Measurements from ENCODE around the gene PIGL. TPM values are rescaled to one million over a fixed set of nuclear protein-coding genes. Genes with fewer than 3 reads are reported as not detected.

PIGL gene
- total RNA-seq, 2 donors from 2014 or later: 52.1 to 124 TPM

DNA sequence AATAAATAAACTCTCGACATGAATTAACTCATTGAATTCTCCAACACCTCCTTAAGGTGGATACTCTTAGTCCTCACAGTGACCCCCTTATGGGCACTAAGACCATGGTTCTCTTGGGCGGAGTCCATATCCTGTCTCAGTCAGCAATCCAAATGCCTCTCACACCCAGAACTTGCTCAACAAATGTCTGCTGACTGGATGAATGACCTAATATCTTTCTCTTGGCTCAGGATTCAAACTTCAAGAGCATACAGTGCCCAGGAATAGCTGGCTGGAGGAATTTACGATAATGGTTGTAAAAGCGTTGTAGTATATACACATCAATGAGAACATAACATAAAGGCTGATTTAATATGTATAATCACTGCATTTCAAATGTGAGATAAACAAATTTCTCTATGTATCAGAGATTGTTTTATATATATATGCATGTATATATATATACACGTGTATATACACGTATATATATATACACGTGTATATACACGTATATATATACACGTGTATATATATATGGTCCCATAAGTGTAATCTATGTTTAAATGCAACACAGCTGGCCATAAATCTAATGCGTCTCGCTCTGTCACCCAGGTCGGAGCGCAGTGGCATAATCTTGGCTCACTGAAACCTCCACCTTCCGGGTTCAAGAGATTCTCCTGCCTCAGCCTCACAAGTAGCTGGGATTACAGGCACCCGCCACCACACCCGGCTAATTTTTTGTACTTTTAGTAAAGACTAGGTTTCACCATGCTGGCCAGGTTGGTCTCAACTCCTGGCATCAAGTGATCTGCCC lies 157.3 kb downstream of the PIGL start:
- peak; percentile 31 for DNase-seq (ENCODE audit: low spot score)
- H3K36me3 ChIP-seq: no peaks in the 10 kb centered on the region
- H3K27me3 ChIP-seq (replicated peaks; ENCODE audit: insufficient read depth): no peaks in the 10 kb centered on the region
- H3K9me3 ChIP-seq: no peaks in the 10 kb centered on the region
- TF ChIP-seq, protein P1, sequence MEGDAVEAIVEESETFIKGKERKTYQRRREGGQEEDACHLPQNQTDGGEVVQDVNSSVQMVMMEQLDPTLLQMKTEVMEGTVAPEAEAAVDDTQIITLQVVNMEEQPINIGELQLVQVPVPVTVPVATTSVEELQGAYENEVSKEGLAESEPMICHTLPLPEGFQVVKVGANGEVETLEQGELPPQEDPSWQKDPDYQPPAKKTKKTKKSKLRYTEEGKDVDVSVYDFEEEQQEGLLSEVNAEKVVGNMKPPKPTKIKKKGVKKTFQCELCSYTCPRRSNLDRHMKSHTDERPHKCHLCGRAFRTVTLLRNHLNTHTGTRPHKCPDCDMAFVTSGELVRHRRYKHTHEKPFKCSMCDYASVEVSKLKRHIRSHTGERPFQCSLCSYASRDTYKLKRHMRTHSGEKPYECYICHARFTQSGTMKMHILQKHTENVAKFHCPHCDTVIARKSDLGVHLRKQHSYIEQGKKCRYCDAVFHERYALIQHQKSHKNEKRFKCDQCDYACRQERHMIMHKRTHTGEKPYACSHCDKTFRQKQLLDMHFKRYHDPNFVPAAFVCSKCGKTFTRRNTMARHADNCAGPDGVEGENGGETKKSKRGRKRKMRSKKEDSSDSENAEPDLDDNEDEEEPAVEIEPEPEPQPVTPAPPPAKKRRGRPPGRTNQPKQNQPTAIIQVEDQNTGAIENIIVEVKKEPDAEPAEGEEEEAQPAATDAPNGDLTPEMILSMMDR (IDR thresholded peaks at IDR 0.05): no peak
- ATAC-seq (ENCODE audit: insufficient number of reproducible peaks, low FRiP score, low read depth): peak; percentile 95
- H3K4me1 ChIP-seq (ENCODE audit: control insufficient read depth in 1 of 2, low read depth in 2 of 2): peaks cover 10 to 12% of the 10 kb centered on the region in 2 donors
- H3K27ac ChIP-seq: no peak overlapping the region
- no peak overlapping the region for H3K4me3 ChIP-seq

Other genes with a start within 250 kb of the PIGL start
- 10 to 100 TPM in 1 of 2 donors, 1 to 10 TPM in 1; 6.5 to 13.5 TPM for gene ZSWIM7, start 217.5 kb upstream of the PIGL start, total RNA-seq
- 10 to 100 TPM; 57.6 to 64.4 TPM for gene TTC19, start 217.4 kb upstream of the PIGL start, total RNA-seq
- 100 to 1,000 TPM; 131 to 178 TPM for gene NCOR1, start 1.7 kb upstream of the PIGL start, total RNA-seq
- 10 to 100 TPM; 12.0 to 32.5 TPM for gene CENPV, start 136.3 kb downstream of the PIGL start, total RNA-seq
- 100 to 1,000 TPM; 520 to 686 TPM for gene UBB, start 163.9 kb downstream of the PIGL start, total RNA-seq
- 10 to 100 TPM; 18.5 to 28.6 TPM for gene TRPV2, start 198.4 kb downstream of the PIGL start, total RNA-seq

All from thoracic aorta (tissue), 2 donors.